ENCODE results near the gene HOXB7. TPM values are rescaled to one million over a fixed set of nuclear protein-coding genes. Genes with fewer than 3 reads are reported as not detected.

Gene HOXB7
- total RNA-seq, 4 donors from 2014 or later, result 5.3 to 11.5 (median 8.4) TPM

- TF ChIP-seq CTCF (IDR thresholded peaks at IDR 0.05), result no peak
- DNase-seq (ENCODE audit: low spot score) (no peak), ATAC-seq (ENCODE audit: low FRiP score) (no peak)
Observed at GRCh38 chr17:48634493-48635208, 23.8 kb upstream of the HOXB7 start.

- no peak for TF ChIP-seq CTCF (IDR thresholded peaks at IDR 0.05)
- ATAC-seq (ENCODE audit: low FRiP score) (no peak), DNase-seq (ENCODE audit: low spot score) (no peak)
Observed at GRCh38 chr17:48633266-48633677, 22.5 kb upstream of the HOXB7 start.

- ATAC-seq (ENCODE audit: low FRiP score) (no peak), DNase-seq (ENCODE audit: low spot score) (no peak)
- no peak for TF ChIP-seq CTCF (IDR thresholded peaks at IDR 0.05)
Observed at GRCh38 chr17:48632579-48633265, 21.9 kb upstream of the HOXB7 start.

GRCh38 chr17:48631693-48632578 lies 21.1 kb upstream of the HOXB7 start:
- DNase-seq (ENCODE audit: low spot score) (no peak), ATAC-seq (ENCODE audit: low FRiP score) (no peak)
- TF ChIP-seq CTCF (IDR thresholded peaks at IDR 0.05), result no peak

- DNase-seq (ENCODE audit: low spot score), result no peak
- no peak for TF ChIP-seq CTCF (IDR thresholded peaks at IDR 0.05)
- ATAC-seq (ENCODE audit: low FRiP score), result no peak
Observed at GRCh38 chr17:48630925-48631692, 20.3 kb upstream of the HOXB7 start.

All from omental fat pad (tissue), 4 donors.